NCI-H2107 treated with DMSO at 0.1 percent for 48 hours (cell line): ENCODE data around the gene POFUT1.
"Not testable (repeated sequence)": the region's sequence is repeated elsewhere in the genome, so short reads cannot be mapped to it uniquely, and the experiment has no call there.

Source experiments
- DNase-seq: peaks from one replicate; lab custom pipeline; 2025; ENCODE audit not compliant: unreplicated experiment; lab: John Stamatoyannopoulos, UW

The POFUT1 gene

GRCh38 chr20:32271620-32272019 lies 63.9 kb downstream of the POFUT1 start:
- no peak for DNase-seq

GRCh38 chr20:32274359-32274758 lies 66.7 kb downstream of the POFUT1 start:
- DNase-seq, result no peak

- DNase-seq, result not testable (repeated sequence)
Measured at GRCh38 chr20:32275163-32275562, 67.5 kb downstream of the POFUT1 start.

- peak; percentile 56 for DNase-seq
Measured at GRCh38 chr20:32277361-32278198, 69.9 kb downstream of the POFUT1 start, which contains the start of gene KIF3B. Gene KIF3B (plus strand): TSS chr20:32277651. CDS start chr20:32309778, 32,127 bp downstream.

GRCh38 chr20:32278199-32278643 lies 70.5 kb downstream of the POFUT1 start:
- DNase-seq, result no peak

- no peak for DNase-seq
Measured at GRCh38 chr20:32281711-32282110, 74.0 kb downstream of the POFUT1 start.

- DNase-seq, result peak; percentile 55
Measured at GRCh38 chr20:32282461-32282860, 74.8 kb downstream of the POFUT1 start.

DNA sequence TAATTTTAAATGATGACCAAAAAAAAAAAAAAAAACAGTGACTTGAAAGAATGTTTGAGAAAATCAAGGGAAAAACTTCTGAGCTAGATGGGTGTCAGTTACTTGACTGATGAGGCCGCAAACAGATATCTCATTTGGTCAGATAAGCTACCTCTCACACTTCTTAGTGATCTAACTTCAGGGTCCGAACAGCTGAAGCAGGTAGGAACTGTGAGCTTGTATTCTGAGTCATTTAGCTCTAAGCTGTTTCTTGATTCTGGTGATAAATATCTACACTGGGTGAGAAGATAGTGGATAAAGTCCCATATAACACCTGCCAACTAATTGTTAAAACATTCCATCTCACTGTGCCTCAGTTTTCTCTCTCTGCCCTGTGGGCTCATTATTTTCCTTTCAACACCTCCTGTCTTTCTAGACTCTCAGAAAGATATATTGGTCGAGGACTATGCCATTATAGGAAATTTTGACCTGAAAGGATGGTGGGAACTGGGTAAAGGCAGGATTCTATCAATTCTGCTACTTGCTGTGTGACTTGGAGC lies 77.5 kb downstream of the POFUT1 start:
- no peak for DNase-seq

GRCh38 chr20:32285621-32286371 lies 78.1 kb downstream of the POFUT1 start:
- DNase-seq, result no peak

- no peak for DNase-seq
Measured at GRCh38 chr20:32287231-32287638, 79.6 kb downstream of the POFUT1 start.
